Kidney epithelial cell (primary cell): Measurements from ENCODE around the gene ADPRH. TPM values are rescaled to one million over a fixed set of nuclear protein-coding genes. Genes with fewer than 3 reads are reported as not detected.
"Not testable (repeated sequence)": the region's sequence is repeated elsewhere in the genome, so short reads cannot be mapped to it uniquely, and the experiment has no call there.

Source experiments
- DNase-seq: peaks from one replicate; pipeline ENCODE4 v3.0.0-alpha.2; 2010; ENCODE audit warnings: low read depth
- H3K27me3 ChIP-seq: 2 replicates; pipeline ENCODE4 v1.6.0; 2011; ENCODE audit warnings: low read length; ENCODE audit not compliant: control insufficient read depth, insufficient read depth
- H3K36me3 ChIP-seq: 2 replicates; pipeline ENCODE4 v1.5.1; 2011; ENCODE audit warnings: low read length; ENCODE audit not compliant: control insufficient read depth, insufficient read depth
- H3K4me3 ChIP-seq: 2 replicates; pipeline ENCODE4 v1.5.1; 2011; ENCODE audit warnings: low read depth, mild to moderate bottlenecking, control low read depth, low read length
- CTCF ChIP-seq: IDR thresholded peaks from 2 replicates; pipeline ENCODE4 v1.5.1; 2011; ENCODE audit warnings: mild to moderate bottlenecking, moderate library complexity, low read length, control low read depth, inconsistent platforms; ENCODE audit not compliant: insufficient read depth, poor library complexity, severe bottlenecking
- total RNA-seq: library from RNA; depleted of rRNA; stranded (reverse); fragments of >200 nt; gene quantifications from 2 replicates; pipeline ENCODE4 v1.2.3, GENCODE V29; 2015

Gene ADPRH
- total RNA-seq, 1 donor from 2014 or later = 7.3 TPM

GRCh38 chr3:119562307-119562961 is 16.9 kb upstream of the ADPRH start:
- no peak for TF ChIP-seq CTCF
- no peaks in the 10 kb centered on the region for H3K27me3 ChIP-seq
- H3K36me3 ChIP-seq = no peaks in the 10 kb centered on the region
- DNase-seq = no peak
- no peak overlapping the region for H3K4me3 ChIP-seq

- H3K36me3 ChIP-seq, H3K4me3 ChIP-seq, H3K27me3 ChIP-seq, DNase-seq: not testable (repeated sequence)
Observed at GRCh38 chr3:119563334-119563733, 16.0 kb upstream of the ADPRH start.

GRCh38 chr3:119569156-119569555 is 10.1 kb upstream of the ADPRH start:
- no peak for TF ChIP-seq CTCF
- Histone ChIP-seq H3K4me3 (no peak overlapping the region), H3K36me3 (no peaks in the 10 kb centered on the region), H3K27me3 (no peaks in the 10 kb centered on the region)
- no peak for DNase-seq

GRCh38 chr3:119570229-119570628 is 9.1 kb upstream of the ADPRH start:
- Histone ChIP-seq H3K36me3 (no peaks in the 10 kb centered on the region), H3K27me3 (no peaks in the 10 kb centered on the region), H3K4me3 (no peak overlapping the region)
- DNase-seq = no peak
- no peak for TF ChIP-seq CTCF

- TF ChIP-seq CTCF = no peak
- no peaks in the 10 kb centered on the region for H3K36me3 ChIP-seq
- no peak for DNase-seq
- H3K27me3 ChIP-seq = no peaks in the 10 kb centered on the region
- no peak overlapping the region for H3K4me3 ChIP-seq
Observed at GRCh38 chr3:119571230-119571629, 8.1 kb upstream of the ADPRH start.

GRCh38 chr3:119571688-119572087 is 7.6 kb upstream of the ADPRH start:
- no peak for DNase-seq
- no peak for TF ChIP-seq CTCF
- H3K27me3 ChIP-seq = no peaks in the 10 kb centered on the region
- H3K36me3 ChIP-seq = no peaks in the 10 kb centered on the region
- H3K4me3 ChIP-seq = no peak overlapping the region
